Mucosa of rectum (tissue), 2 donors: Measurements from ENCODE around the gene CCDC93.

Experiments used
- H3K27ac ChIP-seq, 2 donors: one replicate each; pipeline ENCODE4 v1.7.0; 2013; ENCODE audit warnings: inconsistent platforms in 2 of 2, low read depth in 2 of 2, low read length in 2 of 2
- H3K27me3 ChIP-seq, 2 donors: one replicate each; pipeline ENCODE4 v1.7.0; 2013; ENCODE audit warnings: low read length in 2 of 2; ENCODE audit not compliant: control insufficient read depth in 2 of 2, insufficient read depth in 2 of 2
- H3K36me3 ChIP-seq, 2 donors: one replicate each; pipeline ENCODE4 v1.7.0; 2013; ENCODE audit warnings: low read length in 2 of 2; ENCODE audit not compliant: control insufficient read depth in 2 of 2, insufficient read depth in 2 of 2
- H3K4me1 ChIP-seq, 2 donors: one replicate each; pipeline ENCODE4 v1.7.0; 2013; ENCODE audit warnings: low read length in 2 of 2, mild to moderate bottlenecking in 1 of 2; ENCODE audit not compliant: control insufficient read depth in 2 of 2, insufficient read depth in 2 of 2
- H3K4me3 ChIP-seq, 2 donors: one replicate each; pipeline ENCODE4 v1.7.0; 2013; ENCODE audit warnings: low read length in 2 of 2
- H3K9ac ChIP-seq, 2 donors: one replicate each; pipeline ENCODE4 v1.7.0; 2013; ENCODE audit warnings: low read length in 2 of 2, low read depth in 1 of 2, mild to moderate bottlenecking in 1 of 2
- H3K9me3 ChIP-seq, 2 donors: one replicate each; pipeline ENCODE4 v1.7.0; 2013; ENCODE audit warnings: low read length in 2 of 2; ENCODE audit not compliant: control insufficient read depth in 2 of 2
- donor health status: healthy.
- donor health status: Normal muscosa, but diverticular disease.

CCDC93 gene

GRCh38 chr2:118046634-118047210 is 32.9 kb upstream of the CCDC93 start:
- Histone ChIP-seq H3K27ac (no peak overlapping the region), H3K4me1 (no peaks in the 10 kb centered on the region), H3K9ac (no peak overlapping the region), H3K36me3 (no peaks in the 10 kb centered on the region), H3K9me3 (no peaks in the 10 kb centered on the region), H3K27me3 (no peaks in the 10 kb centered on the region), H3K4me3 (no peak overlapping the region)

GRCh38 chr2:118045286-118045685 is 31.4 kb upstream of the CCDC93 start:
- Histone ChIP-seq H3K9me3 (no peaks in the 10 kb centered on the region), H3K4me3 (no peak overlapping the region), H3K27ac (no peak overlapping the region), H3K27me3 (peaks cover 0 to 7% of the 10 kb centered on the region in 2 donors), H3K9ac (no peak overlapping the region), H3K36me3 (no peaks in the 10 kb centered on the region), H3K4me1 (no peaks in the 10 kb centered on the region)

GRCh38 chr2:118044854-118045253 is 31.0 kb upstream of the CCDC93 start:
- Histone ChIP-seq H3K36me3 (no peaks in the 10 kb centered on the region), H3K9ac (no peak overlapping the region), H3K4me1 (no peaks in the 10 kb centered on the region), H3K27ac (no peak overlapping the region), H3K4me3 (no peak overlapping the region), H3K27me3 (peaks cover 0 to 7% of the 10 kb centered on the region in 2 donors), H3K9me3 (no peaks in the 10 kb centered on the region)

- Histone ChIP-seq H3K36me3 (no peaks in the 10 kb centered on the region), H3K4me3 (no peak overlapping the region), H3K27me3 (peaks cover 0 to 7% of the 10 kb centered on the region in 2 donors), H3K27ac (no peak overlapping the region), H3K4me1 (no peaks in the 10 kb centered on the region), H3K9me3 (no peaks in the 10 kb centered on the region), H3K9ac (no peak overlapping the region)
These were observed 30.3 kb upstream of the CCDC93 start for GRCh38 chr2:118044103-118044716.

GRCh38 chr2:118040891-118041290 is 27.0 kb upstream of the CCDC93 start:
- Histone ChIP-seq H3K27me3 (peaks cover 0 to 7% of the 10 kb centered on the region in 2 donors), H3K27ac (no peak overlapping the region), H3K4me1 (no peaks in the 10 kb centered on the region), H3K9ac (no peak overlapping the region), H3K36me3 (no peaks in the 10 kb centered on the region), H3K4me3 (no peak overlapping the region), H3K9me3 (no peaks in the 10 kb centered on the region)

GRCh38 chr2:118032169-118033013 is 18.5 kb upstream of the CCDC93 start:
- Histone ChIP-seq H3K4me3 (no peak overlapping the region), H3K27me3 (peaks cover 0 to 3% of the 10 kb centered on the region in 2 donors), H3K9me3 (no peaks in the 10 kb centered on the region), H3K4me1 (no peaks in the 10 kb centered on the region), H3K27ac (no peak overlapping the region), H3K36me3 (no peaks in the 10 kb centered on the region), H3K9ac (no peak overlapping the region)

GRCh38 chr2:118031566-118031965 is 17.7 kb upstream of the CCDC93 start:
- H3K9me3 ChIP-seq = no peaks in the 10 kb centered on the region
- no peak overlapping the region for H3K27ac ChIP-seq
- no peaks in the 10 kb centered on the region for H3K4me1 ChIP-seq
- peaks cover 0 to 3% of the 10 kb centered on the region in 2 donors for H3K27me3 ChIP-seq
- no peaks in the 10 kb centered on the region for H3K36me3 ChIP-seq
- no peak overlapping the region for H3K4me3 ChIP-seq
- H3K9ac ChIP-seq = no peak overlapping the region

GRCh38 chr2:118029025-118029424 is 15.2 kb upstream of the CCDC93 start:
- Histone ChIP-seq H3K9ac (no peak overlapping the region), H3K4me3 (no peak overlapping the region), H3K9me3 (no peaks in the 10 kb centered on the region), H3K27ac (no peak overlapping the region), H3K36me3 (no peaks in the 10 kb centered on the region), H3K4me1 (no peaks in the 10 kb centered on the region), H3K27me3 (peaks cover 0 to 3% of the 10 kb centered on the region in 2 donors)

GRCh38 chr2:118021356-118021755 is 7.5 kb upstream of the CCDC93 start:
- H3K27ac ChIP-seq = no peak overlapping the region
- no peak overlapping the region for H3K9ac ChIP-seq
- peaks cover 0 to 2% of the 10 kb centered on the region in 2 donors for H3K27me3 ChIP-seq
- no peaks in the 10 kb centered on the region for H3K4me1 ChIP-seq
- no peaks in the 10 kb centered on the region for H3K36me3 ChIP-seq
- H3K9me3 ChIP-seq = no peaks in the 10 kb centered on the region
- H3K4me3 ChIP-seq = no peak overlapping the region

- Histone ChIP-seq H3K9ac (no peak overlapping the region), H3K9me3 (no peaks in the 10 kb centered on the region), H3K4me1 (peaks cover 1 to 3% of the 10 kb centered on the region in 2 donors), H3K27me3 (peaks cover 0 to 2% of the 10 kb centered on the region in 2 donors), H3K36me3 (no peaks in the 10 kb centered on the region), H3K27ac (no peak overlapping the region), H3K4me3 (no peak overlapping the region)
These were observed 6.0 kb upstream of the CCDC93 start for GRCh38 chr2:118019821-118020220.
